OCI-LY7 (cell line): ENCODE measurements around the gene GTPBP4. TPM values are rescaled to one million over a fixed set of nuclear protein-coding genes. Genes with fewer than 3 reads are reported as not detected.
"Not testable (repeated sequence)": the region's sequence is repeated elsewhere in the genome, so short reads cannot be mapped to it uniquely, and the experiment has no call there.

Source experiments
- BruUV-seq: library from RNA; stranded (reverse); fragments of 400-500 nt; replicated peaks from 2 replicates; lab custom pipeline; 2021; lab: Mats Ljungman, UMichigan
- CTCF ChIA-PET: fragments of 300-600 bp; sonication (Branson Sonifier 250); formaldehyde crosslinking; loops from one replicate; lab custom pipeline; 2022; ENCODE audit warnings: antibody characterized with exemption; ENCODE audit not compliant: unreplicated experiment; lab: Charles Lee
- POLR2A ChIA-PET: fragments of 300-600 bp; sonication (Branson Sonifier 250); formaldehyde crosslinking; loops from one replicate; lab custom pipeline; 2022; ENCODE audit warnings: antibody characterized with exemption; lab: Charles Lee
- DNase-seq: peaks from one replicate; pipeline ENCODE4 v3.0.0-alpha.2; 2015; ENCODE audit warnings: low spot score
- H2AFZ ChIP-seq: fragments of 200-600 bp; sonication (generic), shearing (Covaris generic); 2 replicates; pipeline ENCODE4 v1.6.1; 2014; ENCODE audit warnings: mild to moderate bottlenecking, antibody characterized with exemption, low read length, moderate library complexity
- H3K27ac ChIP-seq: fragments of 200-600 bp; sonication (generic); 2 replicates; pipeline ENCODE4 v1.5.1; 2014; ENCODE audit warnings: mixed run types, low read depth, mild to moderate bottlenecking, moderate library complexity, low read length, inconsistent platforms; ENCODE audit not compliant: poor library complexity, severe bottlenecking
- H3K36me3 ChIP-seq: fragments of 200-600 bp; sonication (generic); 2 replicates; pipeline ENCODE4 v1.6.1; 2014; ENCODE audit warnings: mild to moderate bottlenecking, antibody characterized with exemption, low read length, moderate library complexity, mixed read lengths; ENCODE audit not compliant: insufficient read depth
- H3K4me1 ChIP-seq: fragments of 200-600 bp; sonication (generic); 2 replicates; pipeline ENCODE4 v1.5.1; 2014; ENCODE audit warnings: mild to moderate bottlenecking, low read length; ENCODE audit not compliant: insufficient read depth, poor library complexity, severe bottlenecking
- H3K4me2 ChIP-seq: fragments of 200-600 bp; sonication (generic); 2 replicates; pipeline ENCODE4 v1.6.1; 2014; ENCODE audit warnings: mild to moderate bottlenecking, low read length
- H3K4me3 ChIP-seq: fragments of 200-600 bp; sonication (generic); 2 replicates; pipeline ENCODE4 v1.5.1; 2014; ENCODE audit warnings: mild to moderate bottlenecking, low read depth, low read length; ENCODE audit not compliant: poor library complexity, severe bottlenecking
- H3K79me2 ChIP-seq: fragments of 200-600 bp; sonication (generic); 2 replicates; pipeline ENCODE4 v1.6.1; 2016; ENCODE audit warnings: low read depth, mild to moderate bottlenecking, low read length, moderate library complexity, mixed read lengths; ENCODE audit not compliant: insufficient read depth
- H3K9me2 ChIP-seq: fragments of 200-600 bp; sonication (generic); 2 replicates; pipeline ENCODE4 v1.6.1; 2016; ENCODE audit warnings: mild to moderate bottlenecking, low read length, mixed read lengths; ENCODE audit not compliant: insufficient read depth
- H3K9me3 ChIP-seq: fragments of 200-600 bp; sonication (generic); 2 replicates; pipeline ENCODE4 v1.6.1; 2014; ENCODE audit warnings: mild to moderate bottlenecking, mixed run types, low read length, mixed read lengths
- H4K20me1 ChIP-seq: fragments of 200-600 bp; sonication (generic); 2 replicates; pipeline ENCODE4 v1.6.1; 2014; ENCODE audit warnings: mild to moderate bottlenecking, antibody characterized with exemption, low read length, moderate library complexity, mixed read lengths; ENCODE audit not compliant: insufficient read depth
- EZH2phosphoT487 ChIP-seq: fragments of 200-600 bp; sonication (generic); IDR thresholded peaks from 2 replicates; pipeline ENCODE4 v1.6.1; 2018; ENCODE audit warnings: low read depth, borderline replicate concordance, mild to moderate bottlenecking, mixed run types, antibody characterized with exemption, low read length, moderate library complexity, mixed read lengths
- intact Hi-C: fragments of 100-400 bp; cut with micrococcal nuclease; formaldehyde crosslinking; loops from one replicate; pipeline ENCODE4 v1.10.0; 2022; ENCODE audit not compliant: unreplicated experiment
- total RNA-seq, 2 experiments: library from RNA; depleted of rRNA in 1 of 2; stranded (reverse); fragments of >200 nt in 1 of 2; shearing (Covaris generic) in 1 of 2; gene quantifications; 2 replicates each; pipeline ENCODE4 v1.2.3, GENCODE V29; 2014 to 2022
- TF ChIP-seq, protein P1 (sequence below): fragments of 200-600 bp; sonication (generic); conservative IDR thresholded peaks from 2 replicates; pipeline ENCODE4 v1.5.1; 2014; ENCODE audit warnings: mild to moderate bottlenecking, antibody characterized with exemption, low read length, moderate library complexity, mixed read lengths

GTPBP4 gene
- total RNA-seq, 2 experiments from 2014 or later: 61.0 to 108 TPM

GRCh38 chr10:1064964-1065247 is 76.7 kb downstream of the GTPBP4 start:
- Histone ChIP-seq H3K9me3 (no peaks in the 10 kb centered on the region), H3K4me1 (peaks cover 14% of the 10 kb centered on the region), H3K9me2 (no peaks in the 10 kb centered on the region), H4K20me1 (no peaks in the 10 kb centered on the region), H3K36me3 (peaks cover 6% of the 10 kb centered on the region; the same call in 1 of the 2 replicates), H3K4me3 (no peak overlapping the region), H2AFZ (no peak overlapping the region), H3K79me2 (peaks cover 21% of the 10 kb centered on the region), H3K27ac (no peak overlapping the region), H3K4me2 (no peak overlapping the region)
- intact Hi-C loops: no loop called here
- TF ChIP-seq, protein P1, sequence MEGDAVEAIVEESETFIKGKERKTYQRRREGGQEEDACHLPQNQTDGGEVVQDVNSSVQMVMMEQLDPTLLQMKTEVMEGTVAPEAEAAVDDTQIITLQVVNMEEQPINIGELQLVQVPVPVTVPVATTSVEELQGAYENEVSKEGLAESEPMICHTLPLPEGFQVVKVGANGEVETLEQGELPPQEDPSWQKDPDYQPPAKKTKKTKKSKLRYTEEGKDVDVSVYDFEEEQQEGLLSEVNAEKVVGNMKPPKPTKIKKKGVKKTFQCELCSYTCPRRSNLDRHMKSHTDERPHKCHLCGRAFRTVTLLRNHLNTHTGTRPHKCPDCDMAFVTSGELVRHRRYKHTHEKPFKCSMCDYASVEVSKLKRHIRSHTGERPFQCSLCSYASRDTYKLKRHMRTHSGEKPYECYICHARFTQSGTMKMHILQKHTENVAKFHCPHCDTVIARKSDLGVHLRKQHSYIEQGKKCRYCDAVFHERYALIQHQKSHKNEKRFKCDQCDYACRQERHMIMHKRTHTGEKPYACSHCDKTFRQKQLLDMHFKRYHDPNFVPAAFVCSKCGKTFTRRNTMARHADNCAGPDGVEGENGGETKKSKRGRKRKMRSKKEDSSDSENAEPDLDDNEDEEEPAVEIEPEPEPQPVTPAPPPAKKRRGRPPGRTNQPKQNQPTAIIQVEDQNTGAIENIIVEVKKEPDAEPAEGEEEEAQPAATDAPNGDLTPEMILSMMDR: no peak
- no peak for TF ChIP-seq EZH2phosphoT487
- DNase-seq: no peak
- POLR2A ChIA-PET: interaction anchor here (1.3 to 1.4 kb wide), 2 partner anchors 9 to 16 kb away, joined by 3 to 5 read pairs; partner anchors contain the start of gene WDR37
- CTCF ChIA-PET: no interaction called here
- no TSS peak for BruUV-seq

GRCh38 chr10:1066734-1067133 is 78.5 kb downstream of the GTPBP4 start:
- H3K9me2 ChIP-seq, H3K4me2 ChIP-seq, H3K79me2 ChIP-seq, H3K4me1 ChIP-seq, H3K36me3 ChIP-seq, DNase-seq, POLR2A ChIA-PET, CTCF ChIA-PET, H4K20me1 ChIP-seq, H3K9me3 ChIP-seq, intact Hi-C loops, H2AFZ ChIP-seq, H3K27ac ChIP-seq, H3K4me3 ChIP-seq, BruUV-seq: not testable (repeated sequence)

GRCh38 chr10:1068380-1069361 is 80.4 kb downstream of the GTPBP4 start:
- Histone ChIP-seq H3K36me3 (peaks cover 13% of the 10 kb centered on the region; the same call in 1 of the 2 replicates), H3K79me2 (no peaks in the 10 kb centered on the region), H3K27ac (no peak overlapping the region), H4K20me1 (no peaks in the 10 kb centered on the region), H2AFZ (no peak overlapping the region), H3K4me3 (no peak overlapping the region), H3K9me2 (no peaks in the 10 kb centered on the region), H3K9me3 (no peaks in the 10 kb centered on the region), H3K4me2 (no peak overlapping the region), H3K4me1 (no peaks in the 10 kb centered on the region)
- ChIA-PET CTCF (no interaction called here), POLR2A (no interaction called here)
- intact Hi-C loops: no loop called here
- TF ChIP-seq, protein P1: no peak
- no peak for TF ChIP-seq EZH2phosphoT487
- no TSS peak for BruUV-seq
- DNase-seq: no peak

Other genes starting within 250 kb of the GTPBP4 start
- 64.8 and 68.3 TPM in 2 replicates for gene LARP4B, start 56.7 kb upstream of the GTPBP4 start, total RNA-seq (2014; rRNA removed; shearing (Covaris generic))
- 135 and 143 TPM in 2 replicates for gene LARP4B, start 56.7 kb upstream of the GTPBP4 start, total RNA-seq (2022)
- not detected in 2 replicates for gene IDI2, start 37.4 kb downstream of the GTPBP4 start, total RNA-seq (2014; rRNA removed; shearing (Covaris generic))
- not detected in 2 replicates for gene IDI2, start 37.4 kb downstream of the GTPBP4 start, total RNA-seq (2022)
- 98.2 and 112 TPM in 2 replicates for gene IDI1, start 60.7 kb downstream of the GTPBP4 start, total RNA-seq (2014; rRNA removed; shearing (Covaris generic))
- gene IDI1, start 60.7 kb downstream of the GTPBP4 start, total RNA-seq (2022): 105 and 106 TPM in 2 replicates
- 8.5 and 9.7 TPM in 2 replicates for gene WDR37, start 68.0 kb downstream of the GTPBP4 start, total RNA-seq (2014; rRNA removed; shearing (Covaris generic))
- 18.9 and 19.9 TPM in 2 replicates for gene WDR37, start 68.0 kb downstream of the GTPBP4 start, total RNA-seq (2022)